ENCODE measurements around the gene SLC4A3. TPM values are rescaled to one million over a fixed set of nuclear protein-coding genes. Genes with fewer than 3 reads are reported as not detected.

Gene SLC4A3
- polyA plus RNA-seq, 5 donors, result 7.1 to 14.0 (median 10.3) TPM

DNA sequence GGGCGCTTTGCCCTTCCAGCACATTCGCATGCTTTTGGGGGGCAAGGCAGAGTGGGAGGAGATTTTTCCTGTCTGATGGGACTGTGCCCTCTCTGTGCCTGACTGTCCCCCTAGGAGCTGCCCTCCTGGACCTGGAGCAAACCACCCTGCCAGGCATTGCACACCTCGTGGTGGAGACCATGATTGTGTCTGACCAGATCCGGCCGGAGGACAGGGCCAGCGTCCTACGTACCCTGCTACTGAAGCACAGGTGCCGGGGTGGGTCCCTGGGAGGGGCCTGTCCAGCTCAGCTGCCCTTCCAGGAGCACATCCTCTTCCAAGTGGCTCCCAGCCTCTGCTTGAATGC, 5.3 kb downstream of the SLC4A3 start:
- DNase-seq, result no peak

DNA sequence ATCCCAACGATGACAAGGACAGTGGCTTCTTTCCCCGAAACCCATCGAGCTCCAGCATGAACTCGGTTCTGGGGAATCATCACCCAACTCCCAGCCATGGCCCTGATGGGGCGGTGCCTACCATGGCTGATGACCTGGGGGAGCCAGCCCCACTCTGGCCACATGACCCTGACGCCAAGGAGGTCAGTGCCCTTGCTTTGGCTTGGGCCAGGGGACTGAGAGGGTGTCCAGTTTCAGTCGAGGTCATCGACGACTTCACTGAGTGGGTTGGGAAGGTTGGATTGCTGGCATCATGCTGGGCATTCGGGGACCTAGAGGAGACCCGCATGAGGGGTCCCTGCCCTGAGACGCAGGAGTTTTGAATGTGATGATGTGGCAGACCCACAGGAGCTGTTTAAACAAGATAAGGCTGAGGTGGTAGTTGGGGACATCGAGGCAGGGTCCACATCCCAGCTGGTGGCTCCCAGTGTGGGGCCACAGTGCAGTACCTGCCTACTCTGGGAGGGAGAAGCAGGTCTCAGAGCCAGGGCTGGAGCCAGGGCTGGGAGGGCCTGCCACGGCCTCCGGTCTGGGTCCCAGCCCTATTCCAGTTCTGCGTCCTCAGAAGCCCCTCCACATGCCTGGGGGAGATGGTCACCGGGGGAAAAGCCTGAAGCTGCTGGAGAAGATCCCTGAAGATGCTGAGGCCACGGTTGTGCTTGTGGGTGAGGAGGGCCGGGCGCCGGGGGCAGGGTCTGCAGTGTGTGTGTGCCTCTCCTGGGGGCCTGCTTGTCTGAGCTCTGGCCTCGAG, 6.0 kb downstream of the SLC4A3 start:
- no peak for DNase-seq

DNA sequence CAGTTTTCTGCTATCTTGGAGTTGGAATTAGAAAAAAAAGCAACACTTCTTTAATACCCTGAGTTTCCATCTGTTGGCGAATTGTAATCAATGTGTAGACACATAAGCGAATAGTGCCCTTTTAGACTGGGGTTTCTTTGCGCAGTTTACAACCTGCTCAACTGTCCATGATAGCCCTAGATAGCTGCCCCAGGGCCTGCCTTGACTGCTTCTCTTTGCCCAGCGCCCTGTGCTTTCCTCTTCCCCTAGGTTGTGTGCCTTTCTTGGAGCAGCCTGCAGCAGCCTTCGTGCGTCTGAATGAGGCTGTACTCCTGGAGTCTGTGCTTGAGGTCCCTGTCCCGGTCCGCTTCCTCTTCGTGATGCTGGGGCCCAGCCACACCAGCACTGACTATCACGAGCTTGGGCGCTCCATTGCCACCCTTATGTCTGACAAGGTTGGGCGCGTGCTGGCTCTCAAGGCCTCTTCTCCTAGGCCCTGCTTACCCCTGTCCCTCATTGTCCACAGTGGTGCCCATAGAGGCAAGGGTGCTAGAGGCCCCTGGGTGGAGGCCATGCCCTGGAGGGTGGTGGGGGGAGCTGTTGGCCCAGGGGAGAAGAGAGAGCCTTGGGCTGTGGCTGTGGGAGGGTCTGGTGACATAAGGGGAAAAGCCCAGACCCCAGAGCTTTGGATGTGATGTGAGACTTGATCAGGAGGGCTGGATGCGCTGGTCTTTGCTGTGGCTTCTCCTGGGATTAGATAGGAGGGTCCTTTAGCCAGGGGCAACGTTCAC, 6.9 kb downstream of the SLC4A3 start:
- DNase-seq, result no peak

DNA sequence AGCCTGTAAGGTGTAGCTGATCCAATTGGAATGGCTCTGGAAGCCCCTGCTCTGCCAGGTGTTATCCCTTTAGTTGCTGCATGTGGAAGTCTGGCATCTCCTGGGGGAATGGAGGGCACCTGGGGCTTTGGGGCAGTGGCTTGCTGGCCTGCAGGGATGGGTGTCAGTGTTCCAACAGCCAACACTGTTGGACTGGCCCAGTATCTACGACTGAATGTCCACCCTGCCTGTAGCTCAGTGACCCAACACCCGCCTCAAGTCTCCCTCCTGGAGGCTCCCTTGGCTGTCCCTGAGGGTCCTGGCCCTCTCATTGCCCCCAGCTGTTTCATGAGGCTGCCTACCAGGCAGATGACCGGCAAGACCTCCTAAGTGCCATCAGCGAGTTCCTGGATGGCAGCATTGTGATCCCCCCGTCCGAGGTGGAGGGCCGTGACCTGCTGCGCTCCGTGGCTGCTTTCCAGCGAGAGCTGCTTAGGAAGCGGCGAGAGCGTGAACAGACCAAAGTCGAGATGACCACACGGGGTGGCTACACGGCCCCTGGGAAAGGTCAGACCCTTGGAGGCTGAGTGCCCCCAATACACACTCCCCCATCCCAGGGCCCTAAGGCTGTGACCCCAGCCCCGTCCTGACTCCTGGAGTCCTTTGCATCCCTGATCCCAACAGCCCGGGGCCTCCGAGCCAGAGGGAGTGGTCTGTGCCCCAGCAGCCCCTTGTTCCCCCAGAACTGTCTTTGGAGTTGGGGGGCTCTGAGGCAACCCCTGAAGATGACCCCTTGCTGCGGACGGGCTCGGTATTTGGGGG, 7.7 kb downstream of the SLC4A3 start:
- no peak for DNase-seq

DNA sequence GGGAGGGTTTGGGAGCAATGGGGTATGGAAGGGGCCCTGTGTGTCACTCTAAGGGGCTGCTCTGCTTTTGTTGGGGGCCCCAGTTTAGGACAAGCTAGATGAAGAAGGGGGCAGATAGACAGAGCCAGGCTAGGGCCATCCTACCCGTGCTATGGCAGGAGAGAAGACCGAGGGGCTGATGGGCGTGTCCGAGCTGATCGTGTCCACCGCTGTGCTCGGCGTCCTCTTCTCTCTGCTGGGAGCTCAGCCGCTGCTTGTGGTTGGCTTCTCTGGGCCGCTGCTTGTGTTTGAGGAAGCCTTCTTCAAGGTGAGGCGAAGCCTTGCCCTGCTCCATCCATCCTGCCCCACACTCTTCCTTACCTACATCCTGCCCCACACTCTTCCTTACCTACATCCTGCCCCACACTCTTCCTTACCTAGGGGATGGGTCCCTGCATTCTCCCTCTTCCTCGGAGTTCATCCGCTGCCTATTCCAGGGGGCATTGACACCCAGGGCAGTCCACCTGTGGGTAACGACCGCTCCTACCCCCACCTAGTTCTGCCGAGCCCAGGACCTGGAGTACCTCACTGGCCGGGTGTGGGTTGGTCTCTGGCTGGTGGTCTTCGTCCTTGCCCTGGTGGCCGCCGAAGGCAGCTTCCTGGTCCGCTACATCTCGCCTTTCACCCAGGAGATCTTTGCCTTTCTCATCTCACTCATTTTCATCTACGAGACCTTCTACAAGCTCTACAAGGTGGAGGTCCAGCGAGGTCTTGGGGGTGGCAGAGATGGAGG, 8.9 kb downstream of the SLC4A3 start:
- no peak for DNase-seq

DNA sequence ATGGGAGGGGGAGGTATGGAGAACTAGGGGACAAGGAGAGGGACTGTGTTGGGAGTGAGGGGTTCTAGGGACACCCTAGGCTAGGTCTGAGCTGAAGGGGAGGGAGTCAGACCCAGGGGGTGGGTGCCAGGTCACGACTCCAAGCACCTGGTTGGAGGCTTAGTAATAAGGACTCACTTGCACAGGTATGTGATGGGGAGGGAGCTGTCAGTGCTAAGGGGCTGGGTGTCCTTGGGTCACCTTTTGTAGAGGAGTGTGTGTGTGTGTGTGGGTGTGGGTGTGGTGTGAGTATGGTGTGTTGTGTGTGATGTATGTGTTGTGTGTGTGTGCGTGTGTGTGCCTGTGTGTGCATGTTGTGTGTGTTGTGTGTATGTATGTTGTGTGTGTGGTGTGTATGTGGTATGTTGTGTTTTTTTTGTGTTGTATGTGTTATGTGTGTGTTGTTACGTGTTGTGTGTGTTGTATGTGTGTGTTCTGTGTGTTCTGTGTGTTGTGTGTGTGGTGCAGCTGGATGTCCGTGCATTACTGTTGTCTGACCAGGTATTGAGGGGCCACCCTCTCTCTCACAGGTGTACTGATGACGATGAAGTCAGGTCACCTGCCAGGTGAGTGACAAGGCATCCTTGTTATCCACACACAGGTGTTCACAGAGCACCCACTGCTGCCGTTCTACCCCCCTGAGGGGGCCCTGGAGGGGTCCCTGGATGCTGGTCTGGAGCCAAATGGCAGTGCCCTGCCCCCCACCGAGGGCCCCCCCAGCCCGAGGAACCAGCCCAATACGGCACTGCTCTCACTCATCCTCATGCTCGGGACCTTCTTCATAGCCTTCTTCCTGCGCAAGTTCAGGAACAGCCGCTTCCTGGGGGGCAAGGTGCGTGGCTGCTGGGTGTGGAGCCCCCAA, 9.8 kb downstream of the SLC4A3 start:
- no peak for DNase-seq

DNA sequence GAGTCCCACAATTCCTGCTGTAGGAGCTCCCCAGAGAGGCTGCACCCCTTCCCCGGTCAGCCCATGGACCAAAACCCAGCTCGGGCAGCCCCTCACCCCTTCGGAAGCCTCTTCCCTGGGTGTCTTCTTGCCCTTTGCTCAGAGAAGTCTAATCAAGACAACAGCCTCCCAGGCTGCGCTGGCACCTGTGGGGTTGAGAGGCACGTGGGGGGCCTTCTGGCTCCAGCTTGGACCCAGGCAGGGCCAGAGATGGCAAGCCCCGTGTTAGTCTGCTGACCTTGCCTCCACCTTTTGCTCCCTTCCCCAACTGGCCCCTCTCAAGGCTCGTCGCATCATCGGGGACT, 10.4 kb downstream of the SLC4A3 start:
- DNase-seq, result no peak

DNA sequence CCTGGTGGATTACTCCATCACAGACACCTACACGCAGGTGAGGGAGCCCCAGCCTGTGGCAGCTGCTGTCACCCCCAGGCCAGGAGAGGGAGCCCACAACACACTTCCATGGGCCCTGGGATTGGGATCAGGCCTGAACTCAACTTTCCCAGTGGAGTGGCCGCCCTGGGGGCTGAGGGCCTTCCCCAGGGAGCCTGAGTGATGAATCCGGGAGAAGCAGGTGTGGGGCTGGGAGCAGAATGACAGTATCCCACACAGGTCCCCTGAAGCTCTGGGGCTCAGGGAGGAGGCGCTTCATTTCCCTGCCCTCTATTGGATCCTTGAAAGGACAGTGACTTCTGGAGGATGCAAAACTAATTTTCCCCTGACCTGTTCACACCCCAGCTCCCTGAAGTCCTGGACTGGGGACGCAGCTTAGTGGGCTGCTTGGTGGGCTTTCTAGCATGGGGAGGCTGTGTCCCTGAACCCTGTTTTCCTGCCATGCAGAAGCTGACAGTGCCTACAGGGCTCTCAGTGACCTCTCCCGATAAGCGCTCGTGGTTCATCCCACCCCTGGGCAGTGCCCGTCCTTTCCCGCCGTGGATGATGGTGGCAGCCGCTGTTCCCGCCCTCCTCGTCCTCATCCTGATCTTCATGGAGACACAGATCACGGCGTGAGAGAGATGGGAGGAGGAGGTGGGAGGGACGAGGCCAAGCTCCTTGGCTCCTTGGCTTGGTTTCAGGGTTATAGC, 11.0 kb downstream of the SLC4A3 start:
- DNase-seq, result no peak

DNA sequence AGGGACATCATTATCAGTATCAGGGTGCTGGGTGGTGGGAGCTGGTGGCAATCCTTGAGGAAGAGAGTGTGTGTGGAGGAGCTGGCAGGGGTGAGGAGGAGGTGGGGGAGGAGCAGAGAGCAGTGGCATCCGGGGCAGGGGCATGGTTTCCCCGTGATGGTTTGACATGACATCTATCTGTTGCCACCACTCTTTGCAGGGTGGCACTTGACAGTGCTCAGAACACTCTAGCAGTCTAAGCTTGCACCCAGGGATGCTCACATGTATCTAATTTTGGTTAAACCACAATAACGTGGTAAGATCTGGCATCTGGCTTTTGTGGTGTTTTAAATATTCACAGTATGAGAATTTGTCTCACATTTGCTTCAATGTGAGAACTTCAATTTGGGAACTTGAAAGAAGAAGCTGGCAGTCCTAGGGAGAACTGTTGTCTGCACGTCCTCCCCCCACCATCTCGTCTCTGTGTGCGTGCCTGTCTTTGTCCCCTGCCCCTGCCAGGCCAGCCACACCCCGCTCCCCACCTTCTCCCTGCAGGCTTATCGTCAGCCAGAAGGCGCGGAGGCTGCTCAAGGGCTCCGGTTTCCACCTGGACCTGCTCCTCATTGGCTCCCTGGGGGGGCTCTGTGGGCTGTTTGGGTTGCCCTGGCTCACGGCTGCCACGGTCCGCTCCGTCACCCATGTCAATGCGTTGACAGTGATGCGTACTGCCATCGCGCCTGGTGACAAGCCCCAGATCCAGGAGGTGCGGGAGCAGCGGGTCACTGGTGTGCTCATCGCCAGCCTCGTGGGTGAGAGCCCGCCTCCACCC, 11.7 kb downstream of the SLC4A3 start:
- no peak for DNase-seq

DNA sequence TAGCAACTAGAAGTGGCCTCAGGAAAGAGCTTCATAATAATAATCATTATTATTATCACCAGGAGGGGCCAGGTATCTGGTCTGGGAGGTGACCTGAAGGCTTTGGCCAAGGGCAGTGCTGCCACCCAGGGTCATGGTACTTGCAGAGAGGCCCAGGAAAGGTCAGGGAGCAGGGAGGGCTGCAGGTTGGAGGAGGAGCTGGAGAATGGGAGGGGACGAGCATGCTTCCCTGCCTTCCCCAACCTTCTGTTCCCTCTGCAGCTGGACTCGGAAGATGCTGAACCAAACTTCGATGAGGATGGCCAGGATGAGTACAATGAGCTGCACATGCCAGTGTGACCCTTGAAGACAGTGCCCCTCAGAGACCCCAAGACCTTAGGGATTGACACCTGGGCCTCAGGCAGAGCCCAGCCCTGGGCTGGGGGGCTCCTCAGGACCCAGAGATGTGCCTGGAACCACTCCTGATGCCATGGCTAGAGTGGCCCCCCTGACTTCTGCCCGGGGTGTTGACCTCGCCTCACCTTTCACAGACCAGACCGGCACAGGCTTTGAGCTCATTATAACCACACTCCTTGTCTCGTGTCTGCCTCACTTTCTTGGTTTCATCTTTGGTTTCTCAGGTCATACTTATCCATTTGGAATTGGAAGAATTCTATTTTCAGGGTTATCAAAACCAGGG, 14.1 kb downstream of the SLC4A3 start:
- no peak for DNase-seq

DNA sequence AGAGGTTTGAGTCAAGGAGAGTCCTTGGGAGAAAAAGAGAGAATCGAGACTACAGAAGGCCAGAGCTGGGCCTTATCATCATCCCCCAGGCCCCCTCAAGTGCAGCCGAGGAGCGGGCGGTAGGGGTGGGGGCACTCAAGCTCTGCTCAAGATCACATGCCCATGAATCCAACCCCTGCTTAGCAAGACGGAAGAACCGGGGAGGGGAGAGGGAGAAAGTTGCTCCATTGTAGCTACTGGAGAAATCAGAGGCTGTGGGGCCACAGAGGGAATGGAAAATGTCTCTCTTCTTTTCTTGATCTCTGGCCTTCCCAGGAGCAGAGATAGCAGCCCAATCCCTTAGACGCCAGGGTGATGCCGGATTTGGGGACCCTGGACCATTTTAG, 14.6 kb downstream of the SLC4A3 start:
- peak in 1 of 2 donors; percentile 22 for DNase-seq

DNA sequence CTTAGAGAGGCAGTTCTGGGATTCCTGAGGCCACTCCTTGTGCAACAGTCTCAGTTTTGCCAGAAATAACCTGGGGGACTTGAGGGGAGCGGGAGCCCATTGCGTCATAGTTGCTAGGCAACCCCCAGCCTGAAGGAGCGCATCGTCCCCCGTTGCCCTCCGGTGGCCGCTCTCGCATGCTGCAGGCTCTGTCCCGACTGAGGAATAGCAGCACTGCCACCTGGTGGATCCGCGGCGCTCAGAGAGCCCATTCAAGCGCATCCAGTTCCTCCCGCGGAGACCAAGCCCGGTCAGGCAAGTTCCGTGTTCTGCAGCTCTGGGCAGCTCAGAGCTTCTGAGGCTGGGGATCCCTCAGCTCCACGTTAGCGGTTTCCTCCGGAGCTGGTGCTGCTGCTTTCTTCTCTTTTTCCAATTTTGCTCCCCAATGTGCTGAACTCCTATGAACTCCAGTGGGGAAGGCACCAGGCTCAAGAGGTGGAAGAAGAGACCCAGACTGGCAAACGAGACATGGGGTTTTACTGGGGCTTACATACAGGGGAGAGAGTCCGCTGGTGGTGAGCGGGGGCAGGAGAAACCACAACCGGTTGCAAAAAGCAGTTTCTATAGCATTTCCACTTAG, 15.1 kb downstream of the SLC4A3 start:
- DNase-seq, result peak; percentile 96 to 97

DNA sequence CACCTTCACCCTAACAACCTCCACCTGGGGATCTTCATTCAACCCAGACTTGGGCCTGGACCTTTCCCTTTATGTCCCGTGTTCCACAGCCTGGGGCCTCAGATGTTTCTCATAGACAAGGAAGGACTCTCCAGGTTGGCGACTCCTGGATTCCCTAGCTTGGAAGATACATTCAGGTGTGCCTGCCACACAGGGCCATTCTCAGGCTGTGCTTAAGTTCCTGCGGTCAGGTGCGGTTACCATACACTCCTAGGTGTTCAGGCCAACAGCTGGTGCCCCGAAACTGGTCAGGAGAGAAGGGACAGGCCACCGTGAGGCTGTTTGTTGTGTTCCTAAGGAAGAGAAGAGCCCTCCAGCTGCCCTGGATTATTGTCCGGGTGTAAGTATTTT, 15.6 kb downstream of the SLC4A3 start:
- no peak for DNase-seq

DNA sequence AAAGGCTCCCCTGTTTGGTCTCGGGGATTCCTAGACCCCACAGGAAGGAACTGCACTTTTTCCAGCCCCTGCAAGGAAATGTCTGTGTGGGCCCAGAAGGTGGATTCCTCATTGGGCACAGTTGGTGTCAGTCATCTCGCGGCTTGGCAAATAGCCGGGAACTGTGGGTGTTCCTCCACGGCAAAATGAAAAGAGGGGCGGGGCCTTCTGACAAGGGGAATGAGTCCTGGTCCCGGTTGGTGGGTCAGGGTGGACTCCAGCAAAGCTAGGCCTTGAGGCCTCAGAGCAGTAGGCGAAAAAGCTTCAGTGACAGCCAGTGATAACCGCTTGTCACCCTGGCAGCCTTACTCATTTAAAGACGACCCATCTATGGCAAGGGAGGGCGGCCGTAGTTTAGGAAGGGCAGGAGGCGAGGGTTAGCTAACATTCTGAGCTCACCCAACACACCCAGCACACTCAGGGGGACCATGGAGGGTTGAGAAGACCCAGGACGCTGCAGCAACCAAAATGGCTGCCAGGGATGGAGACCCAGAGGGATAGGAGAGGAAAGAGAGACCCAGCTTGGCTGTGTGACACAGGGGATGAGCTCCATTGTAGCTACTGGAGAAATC, 16.5 kb downstream of the SLC4A3 start:
- no peak for DNase-seq

DNA sequence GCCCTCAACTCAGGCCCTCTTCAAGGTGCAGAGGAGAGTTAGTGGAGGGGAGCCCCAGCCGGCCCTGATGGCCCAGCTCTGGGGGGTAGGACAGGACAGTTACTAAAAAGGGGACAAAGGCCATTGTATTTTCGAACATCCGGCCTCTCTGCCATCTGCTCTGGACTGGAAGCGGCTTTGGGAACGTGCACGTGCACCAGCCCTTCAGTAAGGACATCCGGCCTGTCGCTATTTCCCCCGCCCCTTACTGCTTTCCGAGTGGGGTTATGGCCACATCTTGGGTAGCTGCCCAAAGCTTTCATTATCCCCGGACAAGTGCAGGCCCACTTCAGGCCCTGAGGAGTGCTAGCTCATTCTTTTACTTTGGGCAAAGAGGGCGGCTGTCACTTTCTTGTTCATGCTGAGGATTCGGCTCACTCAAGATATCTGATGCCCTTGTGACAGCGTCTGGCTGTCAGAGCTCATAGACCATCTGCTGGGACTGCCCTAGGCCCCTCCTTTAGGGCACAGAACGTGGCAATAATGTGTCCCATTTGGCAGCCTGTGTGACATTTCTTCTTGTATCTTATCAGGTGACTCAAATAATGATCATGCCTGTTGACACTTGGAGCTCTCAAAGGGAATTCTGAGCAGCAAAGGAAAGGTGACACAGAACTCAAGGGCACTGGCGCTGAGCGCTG, 17.5 kb downstream of the SLC4A3 start:
- DNase-seq, result peak; percentile 78 to 80

DNA sequence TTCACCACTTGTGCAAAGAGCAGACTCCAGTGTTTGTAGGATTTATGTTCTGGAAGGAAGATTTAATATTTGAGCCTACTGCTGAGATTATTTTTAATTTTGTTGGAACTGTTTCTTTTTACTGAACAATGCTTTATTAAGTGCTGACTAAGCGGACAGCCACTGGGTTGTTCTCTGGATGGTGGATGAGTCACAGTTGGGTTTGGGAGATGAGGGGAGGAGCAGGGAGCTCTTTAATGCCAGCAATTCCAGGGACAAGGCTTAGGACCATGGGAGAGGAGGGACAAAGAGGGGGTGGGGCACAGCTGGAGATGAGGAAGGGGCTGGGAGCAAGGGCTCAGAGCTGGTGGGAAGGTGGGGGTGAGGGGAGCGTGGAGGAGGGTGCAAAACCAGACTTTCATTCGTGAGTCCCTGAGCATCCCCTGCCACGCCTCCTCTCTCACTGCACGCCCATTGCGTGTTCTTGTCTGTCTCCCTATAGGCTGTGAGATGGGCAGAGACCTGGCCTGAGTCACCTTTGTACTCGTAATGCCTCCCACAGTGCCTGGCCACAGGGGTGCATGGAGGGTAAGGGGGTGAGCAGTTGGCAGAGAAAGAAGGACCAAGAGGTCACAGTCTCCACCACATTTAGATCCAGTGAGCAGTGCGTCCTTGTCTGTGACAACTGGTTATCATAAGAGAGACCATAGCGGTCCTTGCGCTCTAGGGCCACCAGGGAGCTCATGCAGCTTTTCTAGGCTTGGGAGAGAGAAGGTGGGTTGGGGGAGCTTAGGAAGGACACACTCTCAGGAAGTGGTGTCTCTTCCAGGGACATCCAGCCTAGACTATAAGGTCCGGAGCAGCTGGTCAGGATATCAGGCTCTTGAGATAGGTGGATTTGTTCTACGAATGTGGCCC, 18.4 kb downstream of the SLC4A3 start:
- DNase-seq, result no peak

Measured in right lung (tissue), 5 donors.